Medulla oblongata (tissue), 1 donor: ENCODE data around the gene CDH4.

Experiments
- DNase-seq: peaks from one replicate; pipeline ENCODE4 v3.0.0-alpha.2; 2015; ENCODE audit errors: extremely low spot score

The CDH4 gene

GRCh38 chr20:61580958-61581824, 329.1 kb downstream of the CDH4 start:
- DNase-seq, result no peak

DNA sequence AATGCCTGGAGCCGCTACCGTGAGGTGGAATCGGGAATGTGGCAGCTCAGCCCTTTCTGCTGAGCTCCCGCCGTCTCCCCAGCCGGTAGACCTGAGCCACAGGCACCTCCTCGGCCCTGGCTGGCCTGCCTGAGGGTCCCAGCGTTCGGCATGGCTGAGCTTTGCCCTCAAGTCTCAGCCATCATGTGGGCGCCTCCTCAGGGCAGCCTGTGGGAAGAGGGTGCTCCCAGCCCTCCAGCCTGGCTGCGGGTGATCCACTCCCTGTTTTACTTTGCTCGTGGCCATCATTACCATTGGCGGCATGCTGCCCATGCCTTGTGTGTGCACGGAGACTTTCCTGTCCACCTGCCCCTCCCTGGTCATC, 329.7 kb downstream of the CDH4 start:
- no peak for DNase-seq

DNA sequence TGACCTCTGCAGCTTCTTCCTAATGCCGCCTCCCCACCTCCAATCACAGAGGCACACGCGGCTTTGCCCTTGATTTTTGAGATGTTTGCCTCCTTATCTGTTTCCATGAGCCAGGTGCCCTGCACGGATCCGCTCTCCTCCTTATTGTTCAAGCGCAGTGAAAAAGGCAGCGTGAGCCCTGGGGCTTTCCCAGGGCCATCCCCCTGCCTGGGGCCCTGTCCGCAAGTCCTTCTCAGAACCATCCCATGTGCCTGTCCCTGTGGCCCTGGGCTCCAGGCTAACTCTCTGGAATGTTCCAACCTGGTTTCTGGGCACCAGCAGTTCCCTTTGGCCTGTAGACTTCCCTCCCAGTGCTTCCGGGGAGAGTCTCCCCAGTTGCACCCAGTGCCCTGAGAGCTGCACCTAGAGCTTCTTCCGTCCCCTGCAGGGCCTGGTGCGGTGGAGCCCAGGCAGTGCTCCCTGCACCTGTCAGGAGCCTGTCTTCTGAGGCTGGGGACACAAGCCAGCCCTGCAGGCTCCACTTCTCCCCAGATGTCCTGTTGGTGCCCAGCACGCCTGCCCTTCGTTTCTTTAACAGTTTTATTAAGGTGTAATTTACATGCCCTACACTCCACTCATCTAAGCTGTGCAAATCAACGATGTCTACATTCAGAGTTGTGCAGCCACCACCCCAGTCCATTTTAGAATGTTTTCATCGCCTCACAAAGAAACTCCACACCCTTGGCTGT, 330.3 kb downstream of the CDH4 start:
- DNase-seq, result no peak

DNA sequence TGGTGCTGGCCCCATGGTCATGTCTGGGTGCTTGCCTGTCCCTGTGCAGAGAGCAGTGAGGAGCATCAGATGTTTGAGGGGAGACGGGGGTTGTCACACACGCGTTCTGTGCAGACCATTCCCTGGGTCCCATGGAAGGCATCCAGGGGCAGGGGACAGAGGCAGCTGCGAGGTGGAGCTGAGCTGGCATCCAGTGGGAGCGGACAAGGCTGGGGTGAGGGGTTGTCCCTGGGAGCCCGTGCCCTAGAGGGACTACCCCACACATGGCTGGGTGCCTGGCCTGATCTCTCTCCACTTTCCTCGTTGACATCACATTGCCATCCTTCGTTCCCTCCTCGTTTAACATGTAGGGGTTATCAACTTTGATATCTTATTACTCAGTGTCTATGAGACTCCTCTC, 331.3 kb downstream of the CDH4 start:
- no peak for DNase-seq

DNA sequence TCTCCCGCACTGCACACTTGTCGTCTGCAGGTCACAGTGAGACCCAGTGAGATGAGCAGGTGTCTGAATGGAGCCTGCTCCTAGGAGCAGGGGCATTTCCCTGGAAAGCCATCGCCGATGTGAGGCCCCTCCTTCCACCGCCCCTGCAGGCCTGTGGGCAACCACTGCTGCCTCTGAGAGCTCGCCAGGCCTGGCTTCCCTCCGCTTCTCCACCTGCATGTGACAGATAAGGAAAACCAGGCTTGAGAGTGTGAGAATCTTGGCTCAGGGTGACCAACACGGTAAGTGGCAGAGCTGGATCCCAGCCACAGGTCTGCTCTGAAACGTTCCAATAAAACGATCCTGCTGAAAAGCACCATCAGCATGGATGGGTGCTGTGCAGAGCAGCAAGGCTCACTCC, 332.8 kb downstream of the CDH4 start:
- DNase-seq, result no peak

DNA sequence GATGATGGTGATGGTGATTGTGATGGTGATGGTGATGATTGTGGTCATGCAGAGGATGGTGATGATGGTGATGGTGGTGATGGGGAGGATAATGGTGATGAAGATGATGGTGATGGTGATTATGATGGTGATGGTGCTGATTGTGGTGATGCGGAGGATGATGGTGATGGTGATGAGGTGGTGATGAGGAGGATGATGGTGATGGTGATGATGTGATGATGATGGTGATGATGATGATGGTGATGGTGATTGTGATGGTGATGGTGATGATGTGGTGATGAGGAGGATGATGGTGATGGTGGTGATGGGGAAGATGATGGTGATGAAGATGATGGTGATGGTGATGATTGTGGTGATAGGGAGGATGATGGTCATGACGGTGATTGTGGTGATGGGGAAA, 333.7 kb downstream of the CDH4 start:
- DNase-seq, result no peak

- DNase-seq, result no peak
Measured at GRCh38 chr20:61587036-61587435, 335.0 kb downstream of the CDH4 start.

GRCh38 chr20:61587681-61588289, 335.7 kb downstream of the CDH4 start:
- no peak for DNase-seq

GRCh38 chr20:61588411-61589385, 336.6 kb downstream of the CDH4 start:
- no peak for DNase-seq

- no peak for DNase-seq
Measured at GRCh38 chr20:61590236-61590635, 338.2 kb downstream of the CDH4 start.

DNA sequence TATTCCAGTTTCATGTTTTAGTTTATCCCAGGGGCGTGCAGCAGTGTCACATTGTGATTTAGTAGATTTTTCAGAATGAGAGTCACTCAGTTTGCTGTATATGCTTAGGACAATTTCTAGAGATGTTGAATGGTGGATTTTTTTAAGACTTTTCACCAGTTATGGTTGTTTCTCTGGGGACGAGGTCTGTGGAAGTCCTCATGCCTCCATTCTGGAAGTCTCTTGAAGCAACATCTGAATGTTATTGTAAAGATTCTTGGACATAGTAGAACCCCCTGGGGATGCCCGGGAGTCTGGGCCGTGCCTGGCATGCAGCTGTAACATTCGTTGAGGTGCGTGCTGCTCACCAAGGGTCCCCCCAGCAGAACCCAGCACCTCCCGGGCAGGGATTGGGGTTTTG, 341.5 kb downstream of the CDH4 start:
- no peak for DNase-seq

DNA sequence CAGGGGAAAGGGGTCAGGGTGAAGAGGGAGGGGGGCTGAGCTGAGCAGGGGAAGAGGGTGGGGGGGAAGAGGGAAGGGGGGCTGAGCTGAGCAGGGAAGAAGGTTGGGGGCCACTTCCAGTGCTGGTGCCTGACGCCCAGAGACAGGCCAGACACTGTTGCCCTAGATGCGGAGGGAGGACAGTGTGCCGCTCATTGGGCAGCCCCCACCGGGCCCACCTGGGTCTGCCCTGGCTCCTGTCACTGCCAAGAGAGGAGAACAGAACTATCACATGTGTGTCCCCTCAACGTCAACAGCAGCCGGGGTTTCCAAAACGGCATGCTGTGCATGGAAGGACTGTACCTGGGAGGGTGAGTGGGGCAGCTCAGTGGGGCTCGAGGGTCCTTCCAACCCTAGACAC, 342.1 kb downstream of the CDH4 start:
- DNase-seq, result no peak

GRCh38 chr20:61595216-61595615, 343.2 kb downstream of the CDH4 start:
- no peak for DNase-seq

DNA sequence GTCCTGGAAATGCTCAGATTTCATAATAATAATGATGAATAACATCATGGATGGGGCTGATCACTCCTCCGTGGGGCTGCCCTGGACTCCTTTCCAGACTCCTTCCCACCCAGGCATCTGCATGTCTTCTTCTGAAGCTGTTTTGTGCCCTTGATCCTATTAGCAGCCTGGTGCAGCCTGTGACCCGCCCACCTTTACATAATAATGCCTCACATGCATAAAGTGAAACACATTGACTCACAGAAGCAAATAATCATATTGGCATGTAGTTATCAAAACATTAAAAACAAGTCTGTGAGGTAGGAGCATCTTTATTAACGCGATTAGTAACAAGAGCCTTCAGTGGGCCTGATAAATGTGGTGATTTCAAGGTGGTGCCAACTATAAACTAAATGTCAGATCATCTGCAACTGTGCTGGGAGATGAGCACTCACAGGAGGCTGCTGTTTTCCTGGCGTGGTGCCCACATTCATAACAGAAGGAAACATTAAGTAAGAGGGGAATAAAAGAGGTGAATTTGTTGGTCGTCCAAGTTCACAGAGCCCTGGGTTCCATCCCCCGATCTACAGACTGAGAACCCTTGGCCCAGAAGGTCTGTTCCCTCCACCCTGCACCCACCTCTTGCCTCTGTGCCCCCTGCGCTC, 344.7 kb downstream of the CDH4 start:
- DNase-seq, result no peak

DNA sequence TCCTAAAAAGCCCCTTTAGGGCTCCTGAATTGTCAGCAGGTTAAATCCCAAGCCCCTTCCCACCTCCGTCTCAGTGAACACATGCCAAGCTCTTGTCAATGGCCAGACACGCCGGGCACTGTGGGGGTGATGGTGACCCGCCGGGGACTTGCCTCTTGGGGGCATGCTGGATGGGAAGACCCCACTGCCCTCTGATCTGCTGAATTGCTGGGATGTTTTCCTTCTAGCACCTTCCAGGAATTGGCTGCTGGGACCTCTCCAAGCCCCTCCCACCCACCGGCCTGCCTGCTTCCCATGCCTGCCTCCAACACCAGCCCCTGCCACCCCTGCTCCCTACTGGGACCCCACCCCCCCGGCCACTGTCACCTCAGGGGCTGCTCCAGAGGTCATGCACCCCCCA, 345.9 kb downstream of the CDH4 start:
- no peak for DNase-seq

DNA sequence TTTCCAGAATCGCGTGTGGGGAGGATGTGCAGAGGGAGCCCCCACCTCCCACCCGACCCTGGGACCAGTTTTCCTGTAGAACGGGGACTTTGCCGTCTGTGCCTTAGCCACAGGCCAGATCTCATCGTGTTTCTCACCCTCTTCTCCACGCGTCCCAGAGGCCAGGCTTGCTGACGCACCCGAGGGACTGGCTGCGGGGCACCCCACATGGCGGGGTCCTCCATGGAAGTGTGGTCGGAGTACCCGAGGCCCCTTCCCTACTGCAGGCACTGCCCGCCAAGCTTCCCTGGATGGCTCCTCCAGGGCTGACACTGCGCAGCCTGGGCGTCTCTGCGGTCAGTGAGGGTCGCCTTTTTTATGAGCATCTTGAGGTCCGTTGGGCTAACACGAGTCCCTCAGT, 346.5 kb downstream of the CDH4 start:
- no peak for DNase-seq

GRCh38 chr20:61599061-61599531, 347.0 kb downstream of the CDH4 start:
- DNase-seq, result no peak

GRCh38 chr20:61599541-61599992, 347.5 kb downstream of the CDH4 start:
- DNase-seq, result no peak

DNA sequence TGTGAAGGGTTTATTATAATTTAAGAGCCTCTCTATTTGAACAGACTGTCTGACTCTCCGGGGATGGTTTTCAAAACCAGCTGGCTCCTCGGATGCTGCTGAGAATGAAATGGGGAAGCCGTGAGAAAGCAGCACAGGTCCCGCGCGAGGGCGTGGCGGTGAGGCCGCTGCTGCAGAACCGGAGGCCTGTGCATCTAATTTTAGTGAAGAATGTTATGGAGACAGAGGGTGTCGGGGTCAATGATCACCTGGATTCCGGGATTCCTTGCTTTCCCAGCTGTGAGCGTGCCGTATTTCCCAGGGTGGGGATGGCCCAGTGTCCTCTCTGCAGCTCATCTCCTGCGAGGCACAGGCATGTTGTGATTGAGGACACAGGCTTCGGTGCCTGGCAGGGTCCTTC, 348.0 kb downstream of the CDH4 start:
- no peak for DNase-seq

DNA sequence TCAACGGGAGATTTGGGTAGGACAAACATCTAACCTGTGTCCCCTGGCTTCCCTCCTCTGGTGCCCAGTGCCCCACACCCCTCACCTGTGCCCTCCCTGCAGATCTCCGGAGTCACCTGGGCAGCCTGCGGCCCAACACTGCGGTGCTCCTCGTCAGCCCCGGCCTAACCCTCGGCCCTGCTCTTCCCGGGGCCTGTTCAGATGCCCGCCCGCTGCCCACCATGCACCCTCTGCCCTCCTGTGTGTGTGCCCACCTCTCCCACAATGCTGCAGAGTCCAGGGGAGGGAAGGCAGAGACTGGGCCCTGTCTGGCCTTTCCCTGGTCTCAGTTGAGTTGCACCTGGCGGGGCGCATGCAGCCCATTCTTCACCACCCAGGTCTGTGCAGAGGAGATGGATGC, 349.3 kb downstream of the CDH4 start:
- no peak for DNase-seq

GRCh38 chr20:61601853-61602252, 349.8 kb downstream of the CDH4 start:
- DNase-seq, result no peak
